Cerebellar nuclear complex (tissue), 1 donor: ENCODE data around the gene MBD3L2B.

Source experiments
- DNase-seq, 2 experiments: peaks; one replicate each; lab custom pipeline; 2025; lab: John Stamatoyannopoulos, UW

Gene MBD3L2B

DNA sequence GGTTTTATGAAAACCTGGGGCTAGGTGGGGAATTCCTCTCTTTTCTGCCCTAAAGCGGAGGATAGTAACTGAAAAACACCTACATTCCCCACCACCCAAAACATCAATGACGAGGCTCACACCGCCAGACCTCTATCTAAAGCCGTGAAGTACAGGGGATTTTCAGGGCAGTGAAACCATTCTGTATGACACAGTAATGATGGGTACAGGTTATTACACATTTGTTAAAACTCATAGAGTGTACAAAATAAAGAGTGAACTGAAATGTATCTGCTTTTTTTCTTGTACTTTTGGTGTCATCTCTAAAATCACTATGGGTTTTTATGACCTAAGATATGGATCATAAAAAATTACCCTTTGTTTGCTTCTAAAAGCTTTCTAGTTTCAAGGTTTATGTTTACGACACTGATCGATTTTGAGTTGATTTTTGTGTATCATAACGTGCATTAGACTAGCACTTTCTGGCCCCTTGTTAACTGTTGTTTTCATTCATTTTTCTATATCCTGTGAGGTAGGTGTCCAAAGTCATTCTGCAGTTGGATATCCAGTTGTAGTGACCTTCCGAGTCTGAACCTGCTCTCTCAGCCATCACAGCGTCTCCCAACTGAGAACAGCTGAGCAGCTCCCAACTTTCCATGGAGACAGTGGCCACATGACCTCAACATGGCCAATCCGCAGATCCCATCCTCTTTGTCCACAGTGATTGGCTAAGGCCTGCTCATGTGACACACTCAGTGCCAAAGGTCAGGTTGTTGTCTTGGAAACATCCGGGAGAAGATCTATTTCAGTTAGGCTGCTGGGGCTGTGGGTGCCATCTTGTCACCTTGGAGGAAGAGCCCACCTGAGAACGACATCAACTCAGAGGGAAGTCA is 10.3 kb downstream of the MBD3L2B start:
- DNase-seq: no peak

DNA sequence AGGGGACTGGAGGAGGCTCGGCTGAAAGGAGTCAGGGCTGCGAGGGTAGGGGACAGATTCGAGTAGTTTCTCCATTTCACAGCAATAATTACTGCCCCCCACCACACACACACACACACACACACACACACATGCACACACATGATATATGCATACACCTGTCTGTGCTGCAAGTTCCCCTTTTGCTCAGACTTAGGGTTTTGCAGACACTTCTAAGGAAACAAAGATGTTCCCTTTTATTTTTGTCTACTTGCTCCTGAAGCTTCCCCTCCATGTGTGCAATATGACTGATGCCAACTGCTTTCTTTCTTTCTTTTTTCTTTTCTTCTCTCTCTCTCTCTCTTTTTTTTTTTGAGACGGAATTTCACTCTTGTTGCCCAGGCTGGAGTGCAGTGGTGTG is 13.4 kb downstream of the MBD3L2B start:
- no peak for DNase-seq

DNA sequence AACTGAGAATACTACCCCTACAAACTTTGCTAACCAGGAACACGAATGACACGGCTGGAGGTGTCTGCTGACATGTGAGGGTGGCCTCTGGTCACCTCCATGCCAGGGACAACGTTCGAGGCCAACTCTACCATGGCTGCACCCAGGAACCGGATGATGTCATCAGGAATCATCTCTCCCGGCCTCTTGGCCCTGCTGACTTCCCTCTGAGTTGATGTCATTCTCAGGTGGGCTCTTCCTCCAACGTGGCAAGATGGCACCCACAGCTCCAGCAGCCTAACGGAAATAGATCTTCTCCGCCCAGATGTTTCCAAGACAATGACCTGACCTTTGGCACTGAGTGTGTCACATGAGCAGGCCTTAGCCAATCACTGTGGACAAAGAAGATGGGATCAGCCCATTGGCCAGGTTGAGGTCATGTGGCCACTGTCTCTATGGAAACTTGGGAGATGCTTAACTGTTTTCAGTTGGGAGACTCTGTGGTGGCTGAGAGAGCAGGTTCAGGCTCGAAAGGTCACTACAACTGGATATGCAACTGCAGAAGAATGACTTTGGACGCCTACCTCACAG is 15.0 kb downstream of the MBD3L2B start:
- no peak for DNase-seq

DNA sequence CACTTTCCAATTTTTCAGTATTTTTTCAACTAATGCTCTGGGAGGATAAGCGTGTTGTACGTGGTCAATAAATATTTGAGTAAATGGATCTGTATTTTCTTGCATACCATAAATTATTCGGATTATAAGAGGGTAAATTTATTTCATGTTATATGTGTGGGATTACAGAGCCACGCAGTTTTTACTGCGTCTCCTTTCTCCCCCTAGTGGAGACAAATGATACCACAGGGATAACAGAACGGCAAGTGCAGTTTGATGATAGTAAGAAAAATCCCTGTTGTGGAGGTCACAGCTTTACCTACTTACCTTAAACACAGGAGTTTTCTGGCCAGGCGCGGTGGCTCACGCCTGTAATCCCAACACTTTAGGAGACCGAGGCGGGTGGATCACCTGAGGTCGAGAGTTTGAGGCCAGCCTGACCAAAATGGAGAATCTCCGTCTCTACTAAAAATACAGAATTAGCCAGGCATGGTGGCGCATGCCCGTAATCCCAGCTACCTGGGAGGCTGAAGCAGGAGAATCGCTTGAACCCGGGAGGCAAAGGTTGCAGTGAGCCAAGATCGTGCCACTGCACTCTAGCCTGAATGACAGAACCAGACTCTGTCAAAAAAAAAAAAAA is 16.8 kb downstream of the MBD3L2B start:
- DNase-seq: no peak

DNA sequence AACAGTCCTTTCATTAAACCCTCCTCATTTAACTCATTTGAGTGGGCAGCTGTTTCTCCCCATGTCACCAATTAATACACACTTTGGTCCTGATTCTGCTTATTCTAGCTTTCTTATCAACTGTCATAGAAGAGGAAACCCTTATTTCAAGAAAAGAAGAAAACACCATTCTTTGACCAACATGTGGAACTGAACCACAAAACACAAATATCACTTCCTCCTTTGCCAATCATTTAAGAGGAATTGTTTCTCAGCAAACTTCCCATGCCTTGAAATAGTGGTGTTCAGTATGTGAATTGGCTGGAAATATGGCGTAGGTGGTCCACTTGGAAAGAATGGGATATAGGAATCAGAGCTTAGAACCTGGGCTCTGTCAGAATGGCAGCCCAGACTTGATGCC is 20.4 kb downstream of the MBD3L2B start:
- no peak for DNase-seq

DNA sequence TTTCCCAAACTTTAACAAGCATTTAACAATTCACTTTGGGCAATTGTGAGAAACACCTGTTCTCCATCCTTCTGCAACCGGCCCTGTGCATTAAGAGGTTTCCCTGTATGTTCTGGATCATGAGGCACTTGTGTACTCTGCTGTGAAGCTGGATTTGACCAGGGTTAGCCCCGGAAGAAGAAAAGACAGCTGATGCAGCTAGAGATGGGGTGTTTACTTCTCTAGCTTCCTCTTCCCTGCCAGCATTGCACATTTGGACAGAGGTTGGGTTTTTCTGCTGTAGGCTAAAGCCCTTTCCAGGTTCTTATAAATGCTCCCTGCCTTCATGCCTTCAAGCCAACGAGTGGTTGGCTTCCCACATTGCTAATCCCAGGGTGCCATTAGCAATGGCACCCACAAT is 20.9 kb downstream of the MBD3L2B start:
- DNase-seq: no peak

DNA sequence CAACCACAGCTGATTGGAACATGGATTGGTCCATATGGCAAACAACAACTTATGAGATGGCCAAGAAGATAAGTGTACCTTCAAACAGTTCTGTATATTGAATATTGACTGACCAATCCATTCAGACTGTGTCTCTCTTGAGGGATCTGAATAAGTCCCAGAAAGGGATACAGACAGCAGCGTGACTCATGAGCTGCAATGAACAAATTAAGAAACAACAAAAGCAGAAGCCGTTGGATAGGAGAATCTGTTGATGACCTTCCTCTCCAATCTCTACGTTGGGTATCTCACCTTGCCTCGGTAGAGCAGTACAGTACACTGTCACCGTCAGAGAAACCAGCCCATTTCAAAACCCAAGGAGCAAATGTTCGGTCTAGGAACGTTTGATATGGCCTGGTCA is 21.3 kb downstream of the MBD3L2B start:
- no peak for DNase-seq

DNA sequence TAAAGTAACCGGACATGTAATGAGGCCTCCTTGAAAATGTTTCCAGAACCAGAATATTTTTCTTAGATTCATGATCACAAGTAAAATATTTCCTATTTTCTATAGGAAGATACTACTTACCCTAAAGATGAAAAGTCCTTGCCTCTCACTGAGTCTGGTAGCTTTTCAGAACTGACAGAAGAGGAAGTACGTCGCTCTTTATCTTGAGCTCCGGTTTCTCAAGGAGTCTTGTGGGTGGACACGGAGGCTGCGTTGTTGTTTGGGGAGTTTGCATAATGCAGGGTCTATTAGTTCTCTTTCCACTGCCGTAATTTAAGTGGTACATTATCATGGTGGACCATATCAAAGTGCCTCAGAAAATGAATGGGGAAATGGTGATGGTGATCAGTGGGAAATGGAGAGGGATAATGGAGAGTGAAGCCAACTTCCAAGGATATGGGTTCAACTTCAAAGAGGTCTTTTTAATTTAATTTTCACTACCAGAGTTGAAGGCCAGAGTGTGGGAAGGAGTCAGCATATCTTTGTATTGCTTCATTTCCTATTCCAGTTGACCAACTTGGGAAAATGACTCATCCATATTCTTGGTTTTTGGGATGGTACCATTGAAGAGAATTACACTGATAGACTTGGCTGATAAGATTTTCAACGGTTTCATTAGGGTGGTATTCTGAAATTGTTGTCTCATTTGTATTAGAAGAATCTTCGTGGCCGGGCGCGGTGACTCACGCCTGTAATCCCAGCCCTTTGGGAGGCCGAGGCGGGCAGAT is 23.4 kb downstream of the MBD3L2B start:
- no peak for DNase-seq

DNA sequence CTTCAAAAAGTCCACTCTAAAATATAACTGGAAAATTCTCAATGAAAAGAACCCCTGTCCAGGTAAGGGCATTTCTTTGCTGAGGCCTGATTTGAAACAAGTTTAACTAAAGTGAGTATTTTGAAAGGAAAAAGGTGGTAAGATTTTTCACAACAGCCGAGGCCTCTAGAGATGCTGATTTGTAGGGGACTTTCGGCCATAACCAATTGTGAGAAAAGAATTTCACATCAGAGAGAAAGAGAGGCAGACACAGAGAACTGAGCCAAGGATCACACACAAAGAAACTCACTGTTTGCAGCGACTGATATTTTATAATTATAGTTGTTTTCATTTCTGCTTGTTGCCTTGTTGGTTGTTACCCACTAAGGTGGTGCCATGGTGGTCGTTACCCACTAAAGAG is 24.4 kb downstream of the MBD3L2B start:
- no peak for DNase-seq

DNA sequence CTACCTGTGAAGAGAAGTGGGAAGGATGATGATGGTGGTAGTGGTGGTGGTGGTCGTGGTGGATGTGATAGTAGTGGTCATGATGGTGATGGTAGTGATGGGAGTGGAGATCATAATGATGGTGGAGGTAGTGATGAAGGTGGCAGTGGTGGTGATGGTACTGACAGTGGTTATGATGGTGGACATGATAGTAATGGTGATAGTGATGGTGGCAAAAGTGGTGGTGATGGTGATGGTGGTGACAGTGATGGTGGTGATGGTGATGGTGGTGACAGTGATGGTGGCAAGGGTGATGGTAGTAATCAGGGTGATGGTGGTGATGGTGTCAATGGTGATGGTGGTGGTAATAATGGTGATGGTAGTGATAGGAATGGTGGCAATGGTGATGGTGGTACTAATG is 26.2 kb downstream of the MBD3L2B start:
- DNase-seq: no peak

DNA sequence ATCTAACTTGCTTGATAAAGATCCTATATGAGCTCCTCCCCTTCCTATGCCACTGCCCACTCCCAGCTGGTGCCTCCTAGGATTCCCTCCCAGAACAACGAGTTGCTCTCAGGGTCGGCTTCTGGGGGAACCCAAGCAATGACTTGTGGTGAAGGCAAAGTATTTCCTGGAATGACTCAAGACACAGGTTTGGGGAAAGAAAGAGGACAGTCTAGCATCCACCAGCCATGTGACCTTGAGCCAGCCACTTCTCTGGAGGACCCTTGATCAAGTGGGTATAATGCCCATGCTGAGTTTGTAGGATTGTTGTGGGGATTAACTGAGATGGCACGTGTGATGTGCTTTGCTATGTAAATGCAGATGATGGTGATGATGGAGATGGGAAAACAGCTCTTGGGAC is 33.0 kb downstream of the MBD3L2B start:
- no peak for DNase-seq

DNA sequence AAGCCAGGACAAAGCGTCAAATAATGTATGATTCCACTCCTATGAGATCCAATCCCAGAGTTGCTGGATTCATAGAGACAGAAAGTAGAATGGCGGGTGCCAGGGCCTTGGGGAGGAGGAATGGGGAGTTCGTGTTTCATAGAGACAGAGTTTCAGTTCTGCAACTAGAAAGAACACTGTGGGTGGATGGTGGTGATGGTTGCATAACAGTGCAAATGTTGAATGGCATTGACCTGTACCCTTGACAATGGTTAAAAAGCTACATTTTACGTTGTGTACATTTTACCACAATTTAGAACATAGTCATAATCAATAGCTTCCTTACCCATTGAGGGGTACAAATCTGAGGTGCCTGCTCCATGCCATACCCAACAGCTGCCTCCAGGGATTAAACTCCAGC is 33.4 kb downstream of the MBD3L2B start:
- no peak for DNase-seq

DNA sequence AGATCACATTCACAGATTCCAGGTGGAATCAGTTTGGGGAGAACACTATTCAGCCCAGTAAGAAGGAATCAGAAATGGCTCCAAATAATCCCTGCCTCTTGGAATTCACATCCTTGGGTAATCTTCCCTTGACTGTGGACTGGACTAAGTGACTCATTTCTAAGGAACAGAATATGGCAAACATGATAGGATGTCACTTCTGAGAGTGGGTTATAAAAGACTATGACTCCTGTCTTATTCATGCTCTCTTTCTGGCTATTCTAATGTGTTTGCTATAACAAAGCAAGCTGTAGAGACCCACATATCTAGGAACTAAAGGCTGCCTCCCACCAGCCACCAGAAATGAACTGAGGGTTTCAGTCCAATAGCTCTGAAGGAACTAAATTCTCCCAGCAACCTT is 37.8 kb downstream of the MBD3L2B start:
- DNase-seq: no peak

DNA sequence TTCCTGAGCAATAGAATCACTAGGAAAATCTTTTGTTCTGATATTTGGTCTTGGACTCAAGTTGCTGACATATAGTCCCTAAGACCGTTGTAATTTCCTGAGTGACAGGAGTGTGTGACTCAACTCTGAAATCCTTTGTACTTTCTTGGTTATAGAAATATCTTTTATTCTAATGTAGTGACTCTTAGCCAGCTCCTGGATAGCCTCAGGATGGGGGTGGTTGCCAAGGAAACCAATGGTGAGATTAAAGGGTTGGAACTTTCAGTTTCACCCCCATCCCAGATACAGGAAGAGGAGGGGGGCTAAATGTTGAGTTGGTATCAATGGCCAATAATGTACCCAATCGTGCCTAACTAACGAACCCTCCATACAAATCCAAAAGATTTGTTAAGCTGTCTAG is 41.8 kb downstream of the MBD3L2B start:
- no peak for DNase-seq

DNA sequence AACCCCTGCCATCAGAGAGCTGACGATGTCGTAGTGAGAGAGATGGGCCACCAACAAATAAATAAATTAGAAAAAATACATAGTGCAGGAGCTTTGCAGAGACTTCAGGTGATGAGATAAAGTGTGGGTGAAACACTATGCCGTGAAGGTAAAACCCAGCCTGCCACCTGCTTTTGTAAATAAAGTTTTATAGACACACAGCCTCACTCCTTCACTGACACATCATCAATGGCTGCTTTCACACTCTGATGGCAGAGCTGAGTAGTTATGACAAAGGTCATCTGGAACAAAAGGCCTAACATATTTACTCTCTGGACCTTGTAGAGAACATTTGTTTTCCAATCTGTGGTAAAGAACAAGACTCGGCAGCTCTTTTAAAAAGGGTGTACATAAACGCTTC is 45.0 kb downstream of the MBD3L2B start:
- no peak for DNase-seq

DNA sequence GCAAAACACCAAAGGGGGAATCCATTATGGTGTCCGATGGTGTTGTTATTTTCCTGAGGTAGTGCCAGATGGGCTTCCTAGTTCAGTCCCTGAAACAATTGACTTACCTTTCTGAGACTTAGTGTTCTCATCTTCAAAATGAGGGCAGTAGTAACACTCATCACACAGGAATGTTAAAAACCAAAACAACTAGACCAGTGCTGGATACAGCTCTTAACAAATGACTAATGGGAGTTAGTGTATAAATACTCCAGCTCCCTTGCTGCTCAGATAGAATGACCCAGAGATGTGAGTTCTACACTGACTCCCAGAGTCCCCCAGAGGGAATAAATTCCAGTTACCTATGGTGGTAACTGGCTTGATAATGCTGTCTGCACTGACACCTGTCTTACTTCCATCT is 49.9 kb downstream of the MBD3L2B start:
- no peak for DNase-seq

DNA sequence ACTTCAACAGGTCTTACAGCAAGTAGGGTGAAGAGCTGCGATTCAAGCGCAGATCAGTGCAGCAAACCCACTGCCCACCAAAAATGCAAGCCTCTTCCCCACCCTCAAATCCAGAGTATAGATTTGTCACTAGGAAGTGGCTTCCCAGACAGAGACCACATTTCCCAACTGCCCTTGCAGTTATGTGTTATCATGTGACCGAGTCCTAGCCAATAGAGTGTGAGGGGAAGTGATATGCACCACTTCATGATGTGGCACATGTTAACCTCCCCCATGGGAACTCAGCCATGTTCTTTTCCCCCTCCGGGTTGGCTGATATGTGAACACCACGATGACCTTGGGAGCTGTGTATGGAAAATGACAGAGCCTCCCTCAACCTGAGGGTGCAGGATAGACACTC is 50.8 kb downstream of the MBD3L2B start:
- DNase-seq: no peak

DNA sequence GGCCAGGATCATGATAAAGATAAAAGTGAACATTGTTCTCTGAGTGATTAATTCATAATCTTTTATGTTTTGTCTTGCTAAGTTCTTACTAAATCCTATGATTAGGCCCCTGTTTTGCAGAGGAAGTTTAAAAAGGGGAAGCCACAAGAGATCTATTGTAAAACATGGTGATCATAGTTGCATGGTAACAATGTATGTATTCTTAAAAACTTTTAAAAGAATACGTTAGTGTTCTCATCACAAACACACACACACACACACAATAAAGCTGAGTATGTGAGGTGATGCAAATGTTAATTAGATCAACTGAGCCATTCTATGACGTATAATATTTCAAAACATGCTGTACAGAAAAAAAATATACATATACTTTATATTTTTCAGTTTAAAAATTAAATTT is 51.2 kb downstream of the MBD3L2B start:
- DNase-seq: no peak

DNA sequence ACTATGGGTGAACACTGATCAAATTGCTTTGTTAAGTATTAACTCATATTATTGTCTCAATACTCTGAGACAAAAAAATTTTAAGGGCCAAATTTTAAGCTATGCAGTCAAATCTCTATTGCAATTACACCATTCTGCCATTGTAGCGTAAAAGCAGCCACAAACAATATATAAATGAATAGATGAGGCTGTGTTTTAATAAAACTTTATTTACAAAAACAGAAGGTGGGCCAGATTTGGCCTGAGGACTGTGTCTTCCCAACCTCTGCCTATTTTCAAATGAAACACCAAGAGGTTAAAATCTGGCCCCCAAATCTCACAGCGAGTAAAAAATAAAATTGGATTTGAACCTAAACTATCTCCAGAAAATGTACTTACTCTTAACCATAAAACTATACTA is 51.7 kb downstream of the MBD3L2B start:
- no peak for DNase-seq
